ENCODE measurements around the gene CNTNAP5.

The CNTNAP5 gene

GRCh38 chr2:124315221-124315880 lies 290.3 kb downstream of the CNTNAP5 start:
- no peak for TF ChIP-seq CTCF (IDR thresholded peaks at IDR 0.05; ENCODE audit: low read depth, low read length)
- no peak overlapping the region for H3K4me3 ChIP-seq (ENCODE audit: low read depth, low read length)

GRCh38 chr2:124316133-124316532 lies 291.0 kb downstream of the CNTNAP5 start:
- no peak overlapping the region for H3K4me3 ChIP-seq (ENCODE audit: low read depth, low read length)
- TF ChIP-seq CTCF (IDR thresholded peaks at IDR 0.05; ENCODE audit: low read depth, low read length), result no peak

- no peak for TF ChIP-seq CTCF (IDR thresholded peaks at IDR 0.05; ENCODE audit: low read depth, low read length)
Measured at GRCh38 chr2:124316881-124317605, 292.0 kb downstream of the CNTNAP5 start.

GRCh38 chr2:124317628-124318027 lies 292.5 kb downstream of the CNTNAP5 start:
- no peak for TF ChIP-seq CTCF (IDR thresholded peaks at IDR 0.05; ENCODE audit: low read depth, low read length)
- H3K4me3 ChIP-seq (ENCODE audit: low read depth, low read length), result no peak overlapping the region

More at GRCh38 chr2:124316881-124317605, 292.0 kb downstream of the CNTNAP5 start:
- H3K4me3 ChIP-seq (ENCODE audit: low read depth, low read length), result no peak overlapping the region

- H3K4me3 ChIP-seq (ENCODE audit: low read depth, low read length), result no peak overlapping the region
- no peak for TF ChIP-seq CTCF (IDR thresholded peaks at IDR 0.05; ENCODE audit: low read depth, low read length)
Measured at GRCh38 chr2:124318913-124319312, 293.8 kb downstream of the CNTNAP5 start.

GRCh38 chr2:124319577-124319976 lies 294.5 kb downstream of the CNTNAP5 start:
- no peak for TF ChIP-seq CTCF (IDR thresholded peaks at IDR 0.05; ENCODE audit: low read depth, low read length)
- H3K4me3 ChIP-seq (ENCODE audit: low read depth, low read length), result no peak overlapping the region

- no peak for TF ChIP-seq CTCF (IDR thresholded peaks at IDR 0.05; ENCODE audit: low read depth, low read length)
- no peak overlapping the region for H3K4me3 ChIP-seq (ENCODE audit: low read depth, low read length)
Measured at GRCh38 chr2:124320051-124320688, 295.1 kb downstream of the CNTNAP5 start.
